H9 (cell line): ENCODE data around the gene SYS1. TPM values are rescaled to one million over a fixed set of nuclear protein-coding genes. Genes with fewer than 3 reads are reported as not detected.

ENCODE experiments used
- DNase-seq: peaks from one replicate; pipeline ENCODE4 v3.0.0-alpha.2; 2017
- H2AFZ ChIP-seq: one replicate; pipeline ENCODE4 v1.6.1; 2013; ENCODE audit warnings: mild to moderate bottlenecking, low read length, control low read depth, moderate library complexity
- H2AK5ac ChIP-seq: 2 replicates; pipeline ENCODE4 v1.6.1; 2013; ENCODE audit warnings: low read length, control low read depth, mixed read lengths; ENCODE audit not compliant: insufficient read length
- H2BK120ac ChIP-seq: one replicate; pipeline ENCODE4 v1.6.1; 2013; ENCODE audit warnings: low read depth, mild to moderate bottlenecking, low read length, control low read depth, inconsistent platforms; ENCODE audit not compliant: poor library complexity, severe bottlenecking
- H2BK12ac ChIP-seq: 2 replicates; pipeline ENCODE4 v1.6.1; 2013; ENCODE audit warnings: low read length, control low read depth, mixed read lengths, low read depth; ENCODE audit not compliant: insufficient read length
- H2BK15ac ChIP-seq: 2 replicates; pipeline ENCODE4 v1.6.1; 2013; ENCODE audit warnings: low read depth, low read length, control low read depth
- H2BK20ac ChIP-seq: one replicate; pipeline ENCODE4 v1.6.1; 2013; ENCODE audit warnings: low read depth, mild to moderate bottlenecking, low read length, control low read depth, inconsistent platforms; ENCODE audit not compliant: poor library complexity, severe bottlenecking
- H2BK5ac ChIP-seq: 2 replicates; pipeline ENCODE4 v1.6.1; 2013; ENCODE audit warnings: low read length, control low read depth, mixed read lengths; ENCODE audit not compliant: insufficient read length
- H3K14ac ChIP-seq: 2 replicates; pipeline ENCODE4 v1.6.1; 2013; ENCODE audit warnings: low read length, control low read depth; ENCODE audit not compliant: insufficient read depth
- H3K18ac ChIP-seq: 2 replicates; pipeline ENCODE4 v1.6.1; 2013; ENCODE audit warnings: low read depth, mild to moderate bottlenecking, mixed read lengths, low read length, control low read depth; ENCODE audit not compliant: insufficient read length
- H3K23ac ChIP-seq: 2 replicates; pipeline ENCODE4 v1.6.1; 2013; ENCODE audit warnings: low read length, control low read depth, mixed read lengths, low read depth; ENCODE audit not compliant: insufficient read length
- H3K23me2 ChIP-seq: 2 replicates; pipeline ENCODE4 v1.6.1; 2013; ENCODE audit warnings: low read depth, mild to moderate bottlenecking, mixed read lengths, low read length, control low read depth; ENCODE audit not compliant: insufficient read length, poor library complexity, severe bottlenecking
- H3K27ac ChIP-seq: 2 replicates; pipeline ENCODE4 v1.5.1; 2013; ENCODE audit warnings: low read length, control low read depth, mixed read lengths, low read depth; ENCODE audit not compliant: insufficient read length
- H3K27me3 ChIP-seq: 2 replicates; pipeline ENCODE4 v1.6.1; 2013; ENCODE audit warnings: low read length, control low read depth, inconsistent platforms; ENCODE audit not compliant: insufficient read depth
- H3K4ac ChIP-seq: 2 replicates; pipeline ENCODE4 v1.6.1; 2013; ENCODE audit warnings: low read depth, mild to moderate bottlenecking, control low read depth, inconsistent platforms, low read length, moderate library complexity
- H3K4me1 ChIP-seq: 2 replicates; pipeline ENCODE4 v1.6.1; 2013; ENCODE audit warnings: low read length, control low read depth, inconsistent platforms; ENCODE audit not compliant: insufficient read depth
- H3K4me2 ChIP-seq: 2 replicates; pipeline ENCODE4 v1.6.1; 2013; ENCODE audit warnings: low read length, control low read depth, mixed read lengths; ENCODE audit not compliant: insufficient read length, insufficient read depth
- H3K56ac ChIP-seq: 2 replicates; pipeline ENCODE4 v1.6.1; 2013; ENCODE audit warnings: low read depth, mild to moderate bottlenecking, mixed read lengths, low read length, control low read depth; ENCODE audit not compliant: insufficient read length
- H3K79me1 ChIP-seq: 2 replicates; pipeline ENCODE4 v1.6.1; 2013; ENCODE audit warnings: low read depth, mild to moderate bottlenecking, moderate library complexity, low read length, control low read depth, inconsistent platforms; ENCODE audit not compliant: insufficient read depth, poor library complexity, severe bottlenecking
- H3K79me2 ChIP-seq: 2 replicates; pipeline ENCODE4 v1.6.1; 2013; ENCODE audit warnings: low read length, control low read depth, inconsistent platforms; ENCODE audit not compliant: insufficient read depth
- H3K9ac ChIP-seq: 2 replicates; pipeline ENCODE4 v1.6.1; 2013; ENCODE audit warnings: low read length, control low read depth, mixed read lengths; ENCODE audit not compliant: insufficient read length; ENCODE audit errors: extremely low read depth
- H3K9me3 ChIP-seq: one replicate; pipeline ENCODE4 v1.6.1; 2013; ENCODE audit warnings: low read depth, low read length, inconsistent platforms; ENCODE audit not compliant: control insufficient read depth
- H3T11ph ChIP-seq: one replicate; pipeline ENCODE4 v1.6.1; 2013; ENCODE audit warnings: mild to moderate bottlenecking, low read length, control low read depth, inconsistent platforms
- H4K20me1 ChIP-seq: one replicate; pipeline ENCODE4 v1.6.1; 2013; ENCODE audit not compliant: control insufficient read depth, insufficient read length, insufficient read depth
- H4K5ac ChIP-seq: 2 replicates; pipeline ENCODE4 v1.6.1; 2013; ENCODE audit warnings: low read depth, mild to moderate bottlenecking, mixed read lengths, low read length, control low read depth; ENCODE audit not compliant: insufficient read length
- H4K8ac ChIP-seq: replicated peaks from 2 replicates; pipeline ENCODE4 v1.6.1; 2013; ENCODE audit warnings: low read length, control low read depth, mixed read lengths, low read depth; ENCODE audit not compliant: insufficient read length
- H4K91ac ChIP-seq: 2 replicates; pipeline ENCODE4 v1.6.1; 2013; ENCODE audit warnings: low read depth, mild to moderate bottlenecking, moderate library complexity, mixed read lengths, low read length, control low read depth; ENCODE audit not compliant: insufficient read length
- H3K27ac Mint-ChIP-seq, 3 experiments: 2 replicates in 2 of 3; 3 replicates in 1 of 3; pipeline ENCODE4 v1.8.0; 2020 to 2021; ENCODE audit warnings: mixed read lengths in 3 of 3, mild to moderate bottlenecking in 1 of 3, moderate library complexity in 1 of 3
- H3K27me3 Mint-ChIP-seq: 2 replicates; pipeline ENCODE4 v1.8.0; 2021; ENCODE audit warnings: low read depth, mild to moderate bottlenecking, moderate library complexity, mixed read lengths
- H3K36me3 Mint-ChIP-seq, 3 experiments: 2 replicates in 2 of 3; 3 replicates in 1 of 3; pipeline ENCODE4 v1.8.0; 2020 to 2021; ENCODE audit warnings: low read depth in 3 of 3, mixed read lengths in 3 of 3; ENCODE audit not compliant: insufficient read depth in 1 of 3
- H3K4me1 Mint-ChIP-seq, 2 experiments: 2 replicates each; pipeline ENCODE4 v1.8.0; 2020; ENCODE audit warnings: mixed read lengths in 2 of 2
- H3K4me3 Mint-ChIP-seq, 2 experiments: 2 replicates in 1 of 2; 3 replicates in 1 of 2; pipeline ENCODE4 v1.8.0; 2020 to 2021; ENCODE audit warnings: mild to moderate bottlenecking in 2 of 2, mixed read lengths in 2 of 2, moderate library complexity in 1 of 2
- H3K9me3 Mint-ChIP-seq, 2 experiments: 2 replicates in 1 of 2; 3 replicates in 1 of 2; pipeline ENCODE4 v1.8.0; 2020; ENCODE audit warnings: mild to moderate bottlenecking in 2 of 2, mixed read lengths in 2 of 2, moderate library complexity in 1 of 2
- WGBS: extraction: QIAGEN DNeasy Blood & Tissue Kit; methylation state at CpG from one replicate; pipeline ENCODE4 v1.1.7; 2013; ENCODE audit warnings: missing lambda C conversion rate, low lambda C conversion rate, mixed read lengths; ENCODE audit not compliant: insufficient read length; ENCODE audit errors: extremely low coverage; 5-methylcytosine and 5-hydroxymethylcytosine counted together
- total RNA-seq: library from RNA; stranded (reverse); gene quantifications from 2 replicates; pipeline ENCODE4 v1.2.1, GENCODE V29; 2021
- TF ChIP-seq, protein P1 (sequence below): fragments of 200-600 bp; sonication (generic); conservative IDR thresholded peaks from 3 replicates; pipeline ENCODE4 v1.8.0; 2021; ENCODE audit warnings: antibody characterized with exemption, mild to moderate bottlenecking

Gene SYS1
- total RNA-seq, 1 experiment from 2014 or later, result 21.0 TPM

DNA sequence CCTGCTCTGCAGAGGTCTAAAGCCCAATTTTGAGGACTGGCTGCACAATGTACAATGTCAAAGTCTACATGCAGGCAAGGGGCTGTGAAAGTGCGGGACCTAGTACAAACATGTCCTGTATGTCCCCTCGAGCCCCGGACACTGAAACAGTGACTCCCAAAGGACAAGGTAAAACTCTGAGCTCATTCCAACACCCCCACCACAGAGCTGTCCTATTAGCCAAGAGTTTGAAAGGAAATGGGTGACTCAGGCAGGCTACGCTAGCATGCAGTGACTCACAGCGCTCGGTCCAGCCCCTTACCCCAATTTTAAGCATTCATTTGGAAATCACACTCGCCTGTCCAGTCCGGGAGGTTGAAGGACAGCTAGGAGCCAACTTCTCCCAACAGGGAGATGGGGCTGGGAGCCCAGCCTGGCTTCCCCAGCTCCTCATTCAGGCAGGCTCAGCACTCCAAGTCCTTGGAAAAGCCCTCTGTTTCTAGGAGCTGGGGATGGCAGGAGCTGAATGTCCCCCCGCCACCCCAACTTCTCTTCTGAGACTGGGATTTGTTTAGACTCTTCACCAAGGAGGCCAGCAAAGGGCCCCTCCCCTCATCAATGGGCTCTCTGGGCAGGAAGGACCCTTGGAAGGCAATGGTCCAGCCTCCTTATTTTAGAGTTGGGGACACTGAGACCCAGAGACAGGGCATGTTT lies 18.6 kb upstream of the SYS1 start:
- no peak overlapping the region for H3K27ac ChIP-seq
- peaks cover 11% of the 10 kb centered on the region for H3K23me2 ChIP-seq
- H2AK5ac ChIP-seq, result no peak overlapping the region
- H3K27me3 ChIP-seq, result no peaks in the 10 kb centered on the region
- H3K56ac ChIP-seq, result no peak overlapping the region
- H3K18ac ChIP-seq, result no peak overlapping the region
- Mint-ChIP-seq H3K4me1 (peaks cover 83 to 84% of the 10 kb centered on the region in 2 experiments), H3K9me3 (no peaks in the 10 kb centered on the region), H3K36me3 (peaks cover 3 to 8% (median 3%) of the 10 kb centered on the region in 3 experiments; a peak in 4 of 7 replicates), H3K27me3 (peaks cover 4% of the 10 kb centered on the region; the same call in 1 of the 2 replicates), H3K4me3 (peak overlapping the region in 1 of 2 experiments; percentile 61; a peak in 3 of 5 replicates), H3K27ac (peak overlapping the region; percentile 84 to 99 (median 98); a peak in 5 of 7 replicates)
- no peak overlapping the region for H2AFZ ChIP-seq
- DNase-seq, result peak; percentile 51
- no peaks in the 10 kb centered on the region for H3K79me1 ChIP-seq
- no CpG with 5 or more reads among the region's 9 CpGs for WGBS
- H2BK20ac ChIP-seq, result no peak overlapping the region
- no peak overlapping the region for H3K9ac ChIP-seq
- peaks cover 32% of the 10 kb centered on the region; the same call in 1 of the 2 replicates for H3K4me1 ChIP-seq
- H3K9me3 ChIP-seq, result no peaks in the 10 kb centered on the region
- no peak overlapping the region for H3T11ph ChIP-seq
- no peak overlapping the region for H3K14ac ChIP-seq
- H2BK120ac ChIP-seq, result no peak overlapping the region
- no peak overlapping the region for H4K8ac ChIP-seq
- H3K23ac ChIP-seq, result no peak overlapping the region
- H4K5ac ChIP-seq, result no peak overlapping the region
- peaks cover 3% of the 10 kb centered on the region; the same call in 1 of the 2 replicates for H3K79me2 ChIP-seq
- no peak overlapping the region for H3K4me2 ChIP-seq
- no peak overlapping the region for H2BK12ac ChIP-seq
- no peaks in the 10 kb centered on the region for H4K20me1 ChIP-seq
- TF ChIP-seq, protein P1, sequence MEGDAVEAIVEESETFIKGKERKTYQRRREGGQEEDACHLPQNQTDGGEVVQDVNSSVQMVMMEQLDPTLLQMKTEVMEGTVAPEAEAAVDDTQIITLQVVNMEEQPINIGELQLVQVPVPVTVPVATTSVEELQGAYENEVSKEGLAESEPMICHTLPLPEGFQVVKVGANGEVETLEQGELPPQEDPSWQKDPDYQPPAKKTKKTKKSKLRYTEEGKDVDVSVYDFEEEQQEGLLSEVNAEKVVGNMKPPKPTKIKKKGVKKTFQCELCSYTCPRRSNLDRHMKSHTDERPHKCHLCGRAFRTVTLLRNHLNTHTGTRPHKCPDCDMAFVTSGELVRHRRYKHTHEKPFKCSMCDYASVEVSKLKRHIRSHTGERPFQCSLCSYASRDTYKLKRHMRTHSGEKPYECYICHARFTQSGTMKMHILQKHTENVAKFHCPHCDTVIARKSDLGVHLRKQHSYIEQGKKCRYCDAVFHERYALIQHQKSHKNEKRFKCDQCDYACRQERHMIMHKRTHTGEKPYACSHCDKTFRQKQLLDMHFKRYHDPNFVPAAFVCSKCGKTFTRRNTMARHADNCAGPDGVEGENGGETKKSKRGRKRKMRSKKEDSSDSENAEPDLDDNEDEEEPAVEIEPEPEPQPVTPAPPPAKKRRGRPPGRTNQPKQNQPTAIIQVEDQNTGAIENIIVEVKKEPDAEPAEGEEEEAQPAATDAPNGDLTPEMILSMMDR, result no peak
- no peak overlapping the region for H3K4ac ChIP-seq
- no peak overlapping the region for H2BK5ac ChIP-seq
- H4K91ac ChIP-seq, result no peak overlapping the region
- H2BK15ac ChIP-seq, result no peak overlapping the region
